GM21737 (cell line): ENCODE data around the gene PLCB2.

Source experiments
- ATAC-seq: cut with Tn5 transposase; IDR thresholded peaks from one replicate; pipeline ENCODE4 v1.9.1; 2021; ENCODE audit warnings: mild to moderate bottlenecking, moderate library complexity; ENCODE audit not compliant: unreplicated experiment

Gene PLCB2

GRCh38 chr15:40239404-40239692 is 68.4 kb downstream of the PLCB2 start:
- ATAC-seq, result no peak

- no peak for ATAC-seq
Observed at GRCh38 chr15:40238532-40239403, 69.0 kb downstream of the PLCB2 start, which contains the start of gene PAK6. TSS of gene PAK6 (plus strand) at chr15:40239063. CDS start at chr15:40264786, 25,723 bp downstream.
